Breast epithelium (tissue), 3 donors: Measurements from ENCODE around the gene OR8G1.

Experiments
- CTCF ChIP-seq, 3 donors: fragments of 450-650 bp; IDR thresholded peaks; one replicate each; pipeline ENCODE4 v1.5.1; 2016 to 2017; ENCODE audit warnings: antibody characterized with exemption in 3 of 3, mild to moderate bottlenecking in 3 of 3, moderate library complexity in 3 of 3
- POLR2A ChIP-seq: fragments of 450-650 bp; IDR thresholded peaks from one replicate; pipeline ENCODE4 v1.6.1; 2016; ENCODE audit warnings: antibody characterized with exemption, mild to moderate bottlenecking, moderate library complexity
- POLR2AphosphoS5 ChIP-seq, 3 donors: sonication (generic); formaldehyde crosslinking; IDR thresholded peaks; one replicate each; pipeline ENCODE4 v1.6.1; 2017; ENCODE audit warnings: antibody characterized with exemption in 3 of 3

DNA sequence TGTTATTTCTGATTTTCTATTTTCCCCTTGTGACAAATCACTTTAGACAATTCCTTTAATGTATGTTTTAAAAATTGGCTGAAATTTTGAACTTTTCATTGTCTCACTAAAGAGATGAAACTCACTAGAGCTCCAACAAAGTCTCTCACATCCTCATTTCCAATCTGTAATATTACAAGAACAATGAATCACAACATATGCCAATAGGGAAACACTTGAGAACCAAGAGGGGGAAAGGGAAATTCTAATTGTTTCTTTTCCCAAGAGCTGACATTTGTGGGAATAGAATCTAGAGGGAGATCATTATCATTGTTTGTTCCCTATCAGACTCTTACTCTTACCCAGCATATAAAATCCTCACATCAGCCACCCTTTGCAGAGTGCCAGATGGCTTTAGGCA is 29.6 kb upstream of the OR8G1 start:
- TF ChIP-seq CTCF (IDR thresholded peaks at IDR 0.05) (no peak), POLR2A (no peak), POLR2AphosphoS5 (IDR thresholded peaks at IDR 0.05) (no peak)
